Endothelial cell of umbilical vein (primary cell): ENCODE data around the gene PAK5. TPM values are rescaled to one million over a fixed set of nuclear protein-coding genes. Genes with fewer than 3 reads are reported as not detected.

ENCODE experiments used
- BruUV-seq: library from RNA; stranded (reverse); fragments of 400-500 nt; replicated peaks from 2 replicates; lab custom pipeline; 2021; lab: Mats Ljungman, UMichigan
- CTCF ChIA-PET: fragments of 300-600, 350-600 bp; sonication (Branson Sonifier 250); formaldehyde crosslinking; loops from one replicate; lab custom pipeline; 2021; ENCODE audit warnings: antibody characterized with exemption, inconsistent platforms; lab: Charles Lee
- POLR2A ChIA-PET: fragments of 300-600, 350-600 bp; sonication (Branson Sonifier 250); formaldehyde crosslinking; loops from one replicate; lab custom pipeline; 2021; ENCODE audit warnings: antibody characterized with exemption, inconsistent platforms; lab: Charles Lee
- DNase-seq: peaks from one replicate; pipeline ENCODE4 v3.0.0-alpha.2; 2011; ENCODE audit warnings: low read depth, low spot score
- FAIRE-seq: peaks from 2 replicates; lab custom pipeline; 2011; peaks lifted over from hg19 to GRCh38; lab: Jason Lieb, UNC
- H2AFZ ChIP-seq: 2 replicates; pipeline ENCODE4 v1.6.0; 2012; ENCODE audit warnings: low read depth, low read length, control low read depth, inconsistent platforms
- H3K27ac ChIP-seq: 2 replicates; pipeline ENCODE4 v1.5.1; 2011; ENCODE audit warnings: low read depth, mild to moderate bottlenecking, control low read depth, low read length, moderate library complexity; ENCODE audit not compliant: insufficient read depth
- H3K27me3 ChIP-seq, 2 experiments: 2 replicates each; pipeline versions ENCODE4 v1.6.0 to v1.6.1; 2011; ENCODE audit warnings: low read length in 2 of 2, mixed read lengths in 1 of 2; ENCODE audit not compliant: control insufficient read depth in 2 of 2, insufficient read depth in 2 of 2
- H3K36me3 ChIP-seq, 2 experiments: 2 replicates in 1 of 2; 3 replicates in 1 of 2; pipeline ENCODE4 v1.5.1; 2011; ENCODE audit warnings: low read length in 2 of 2, mild to moderate bottlenecking in 1 of 2, moderate library complexity in 1 of 2; ENCODE audit not compliant: control insufficient read depth in 2 of 2, insufficient read depth in 2 of 2; ENCODE audit errors: extremely low read depth in 1 of 2
- H3K4me1 ChIP-seq: 3 replicates; pipeline ENCODE4 v1.5.1; 2011; ENCODE audit warnings: mild to moderate bottlenecking, low read length; ENCODE audit not compliant: control insufficient read depth, insufficient read depth; ENCODE audit errors: extremely low read depth
- H3K4me2 ChIP-seq: 2 replicates; pipeline ENCODE4 v1.6.1; 2011; ENCODE audit warnings: low read length, control low read depth, mixed read lengths; ENCODE audit not compliant: insufficient read depth
- H3K4me3 ChIP-seq, 3 experiments: fragments of 200-600 bp in 1 of 3; sonication (generic), shearing (Covaris generic) in 1 of 3; replicated peaks in 1 of 3; 2 replicates each; pipeline ENCODE4 v1.5.1; 2011 to 2016; ENCODE audit warnings: control low read depth in 3 of 3, low read length in 3 of 3, mild to moderate bottlenecking in 2 of 3, inconsistent platforms in 1 of 3, low read depth in 1 of 3, moderate library complexity in 1 of 3; ENCODE audit not compliant: insufficient read depth in 1 of 3
- H3K79me2 ChIP-seq: 2 replicates; pipeline ENCODE4 v1.6.0; 2012; ENCODE audit warnings: low read length, inconsistent platforms; ENCODE audit not compliant: control insufficient read depth, insufficient read depth
- H3K9ac ChIP-seq: replicated peaks from 2 replicates; pipeline ENCODE3; 2011; ENCODE audit warnings: low read length, control low read depth; ENCODE audit not compliant: insufficient read depth; ENCODE audit errors: extremely low read depth
- H3K9me1 ChIP-seq: replicated peaks from 3 replicates; pipeline ENCODE4 v1.6.0; 2011; ENCODE audit warnings: mild to moderate bottlenecking, low read length; ENCODE audit not compliant: control insufficient read depth, insufficient read depth; ENCODE audit errors: extremely low read depth
- H3K9me3 ChIP-seq: replicated peaks from 2 replicates; pipeline ENCODE4 v1.5.1; 2012; ENCODE audit warnings: low read length, inconsistent platforms; ENCODE audit not compliant: control insufficient read depth, insufficient read depth
- H4K20me1 ChIP-seq: replicated peaks from 2 replicates; pipeline ENCODE3; 2011; ENCODE audit warnings: mild to moderate bottlenecking, low read length; ENCODE audit not compliant: control insufficient read depth, insufficient read depth; ENCODE audit errors: extremely low read depth
- EZH2 ChIP-seq: IDR thresholded peaks from 2 replicates; pipeline ENCODE4 v1.6.1; 2012; ENCODE audit warnings: borderline replicate concordance, low read depth, mild to moderate bottlenecking, moderate library complexity, low read length, inconsistent platforms; ENCODE audit not compliant: severe bottlenecking
- FOS ChIP-seq: IDR thresholded peaks from 2 replicates; pipeline ENCODE4 v1.6.1; 2011; ENCODE audit warnings: mild to moderate bottlenecking, low read length, moderate library complexity, borderline replicate concordance; ENCODE audit not compliant: insufficient read depth
- GATA2 ChIP-seq: IDR thresholded peaks from 2 replicates; pipeline ENCODE4 v1.7.0; 2011; ENCODE audit warnings: low read depth, mild to moderate bottlenecking, moderate library complexity, mixed read lengths, low read length; ENCODE audit not compliant: insufficient read length, insufficient read depth
- JUN ChIP-seq: IDR thresholded peaks from 2 replicates; pipeline ENCODE4 v1.6.1; 2011; ENCODE audit warnings: borderline replicate concordance, low read depth; ENCODE audit not compliant: insufficient read length, insufficient read depth
- MYC ChIP-seq: IDR thresholded peaks from one replicate; pipeline ENCODE4 v1.6.1; 2011; ENCODE audit warnings: mild to moderate bottlenecking, low read depth, low read length
- POLR2A ChIP-seq: IDR thresholded peaks from 2 replicates; pipeline ENCODE4 v1.6.1; 2012; ENCODE audit warnings: low read depth, mild to moderate bottlenecking, control low read depth, low read length
- POLR2AphosphoS5 ChIP-seq: IDR thresholded peaks from 2 replicates; pipeline ENCODE4 v1.6.1; 2012; ENCODE audit warnings: low read depth, mild to moderate bottlenecking, control low read depth, low read length, moderate library complexity; ENCODE audit not compliant: insufficient read depth
- dilution Hi-C: fragments of 300-500 bp; cut with MboI; formaldehyde crosslinking; loops from one replicate; pipeline ENCODE4 v1.15.0; 2019; ENCODE audit warnings: low sequenced_read_pairs; ENCODE audit not compliant: extremely low pct_ligation_motif_present
- intact Hi-C: fragments of 100-400 bp; cut with micrococcal nuclease; formaldehyde crosslinking; loops from one replicate; pipeline ENCODE4 v1.10.0; 2022
- polyA plus RNA-seq, 4 experiments: library from polyadenylated mRNA; depleted of rRNA in 3 of 4; stranded (reverse) in 3 of 4; unstranded in 1 of 4; fragments of >200 nt; gene quantifications; 2 replicates each; pipeline versions ENCODE4 v1.2.1 to v1.2.3, GENCODE V29; 2011 to 2012; ENCODE audit warnings: missing spikeins in 1 of 4
- total RNA-seq: library from RNA; stranded (reverse); gene quantifications from 2 replicates; pipeline ENCODE4 v1.2.3, GENCODE V29; 2021
- TF ChIP-seq, protein P1 (sequence below), 2 donors: IDR thresholded peaks; 1 replicate in 1 of 2; 2 replicates in 1 of 2; pipeline ENCODE4 v1.5.1; 2011; ENCODE audit warnings: low read length in 2 of 2, mild to moderate bottlenecking in 2 of 2, moderate library complexity in 2 of 2, control low read depth in 1 of 2, inconsistent platforms in 1 of 2, low read depth in 1 of 2; ENCODE audit not compliant: insufficient read depth in 1 of 2; ENCODE audit errors: extremely low read depth in 1 of 2
- TF ChIP-seq, protein P2 (sequence below): IDR thresholded peaks from 2 replicates; pipeline ENCODE4 v1.6.1; 2011; ENCODE audit not compliant: insufficient read depth, insufficient read length

Gene PAK5
- total and polyA plus RNA-seq, 2 donors (not counting 3 experiments of a cell fraction or from before 2014, with no cell fraction given) = not detected

DNA sequence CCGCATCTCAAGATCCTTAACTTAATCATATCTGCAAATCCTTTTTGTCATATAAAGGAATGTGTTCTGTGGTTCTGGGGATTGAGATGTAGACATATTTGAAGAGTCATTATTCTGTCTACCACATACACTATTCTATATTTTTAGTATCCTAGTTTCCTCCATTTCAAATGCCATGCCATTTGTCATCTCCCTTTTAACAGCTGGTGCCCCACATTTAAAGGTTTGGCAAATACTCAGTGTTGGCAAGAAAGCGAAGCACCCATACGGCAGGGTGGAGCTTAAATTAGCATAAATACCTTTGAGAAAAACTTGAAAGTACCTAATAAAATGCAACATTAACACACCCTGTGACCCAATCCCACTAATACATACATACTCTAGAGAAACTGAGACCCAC is 31.7 kb downstream of the PAK5 start:
- dilution Hi-C loops = no loop called here
- BruUV-seq = no TSS peak

More for the DNA sequence above, 31.7 kb downstream of the PAK5 start:
- POLR2A ChIA-PET = no interaction called here
- DNase-seq (no peak), FAIRE-seq (no peak)
- Histone ChIP-seq H3K36me3 (no peaks in the 10 kb centered on the region), H3K79me2 (no peaks in the 10 kb centered on the region), H3K9ac (no peak overlapping the region), H3K9me3 (no peaks in the 10 kb centered on the region), H3K4me2 (no peak overlapping the region), H3K27me3 (no peaks in the 10 kb centered on the region), H4K20me1 (no peaks in the 10 kb centered on the region), H3K27ac (no peak overlapping the region), H3K4me3 (no peak overlapping the region), H3K4me1 (no peaks in the 10 kb centered on the region), H3K9me1 (no peaks in the 10 kb centered on the region), H2AFZ (no peak overlapping the region)
- intact Hi-C loops = no loop called here
- CTCF ChIA-PET = no interaction called here
- TF ChIP-seq MYC (no peak), POLR2AphosphoS5 (no peak), POLR2A (no peak), EZH2 (no peak), FOS (no peak), GATA2 (no peak), JUN (no peak)
- TF ChIP-seq, protein P1, sequence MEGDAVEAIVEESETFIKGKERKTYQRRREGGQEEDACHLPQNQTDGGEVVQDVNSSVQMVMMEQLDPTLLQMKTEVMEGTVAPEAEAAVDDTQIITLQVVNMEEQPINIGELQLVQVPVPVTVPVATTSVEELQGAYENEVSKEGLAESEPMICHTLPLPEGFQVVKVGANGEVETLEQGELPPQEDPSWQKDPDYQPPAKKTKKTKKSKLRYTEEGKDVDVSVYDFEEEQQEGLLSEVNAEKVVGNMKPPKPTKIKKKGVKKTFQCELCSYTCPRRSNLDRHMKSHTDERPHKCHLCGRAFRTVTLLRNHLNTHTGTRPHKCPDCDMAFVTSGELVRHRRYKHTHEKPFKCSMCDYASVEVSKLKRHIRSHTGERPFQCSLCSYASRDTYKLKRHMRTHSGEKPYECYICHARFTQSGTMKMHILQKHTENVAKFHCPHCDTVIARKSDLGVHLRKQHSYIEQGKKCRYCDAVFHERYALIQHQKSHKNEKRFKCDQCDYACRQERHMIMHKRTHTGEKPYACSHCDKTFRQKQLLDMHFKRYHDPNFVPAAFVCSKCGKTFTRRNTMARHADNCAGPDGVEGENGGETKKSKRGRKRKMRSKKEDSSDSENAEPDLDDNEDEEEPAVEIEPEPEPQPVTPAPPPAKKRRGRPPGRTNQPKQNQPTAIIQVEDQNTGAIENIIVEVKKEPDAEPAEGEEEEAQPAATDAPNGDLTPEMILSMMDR (IDR thresholded peaks at IDR 0.05; ENCODE audit: extremely low read depth in 1 of 2, insufficient read depth in 1 of 2, low read depth in 1 of 2, low read length in 2 of 2) = no peak
- TF ChIP-seq, protein P2, sequence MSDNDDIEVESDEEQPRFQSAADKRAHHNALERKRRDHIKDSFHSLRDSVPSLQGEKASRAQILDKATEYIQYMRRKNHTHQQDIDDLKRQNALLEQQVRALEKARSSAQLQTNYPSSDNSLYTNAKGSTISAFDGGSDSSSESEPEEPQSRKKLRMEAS = no peak
